Epithelial cell of proximal tubule (primary cell): Measurements from ENCODE around the gene NELL2. TPM values are rescaled to one million over a fixed set of nuclear protein-coding genes. Genes with fewer than 3 reads are reported as not detected.
"Not testable (repeated sequence)": the region's sequence is repeated elsewhere in the genome, so short reads cannot be mapped to it uniquely, and the experiment has no call there.

Experiments used
- DNase-seq: peaks from one replicate; pipeline ENCODE4 v3.0.0-alpha.2; 2011; ENCODE audit warnings: low read depth
- H3K4me3 ChIP-seq: 2 replicates; pipeline ENCODE4 v1.5.1; 2011; ENCODE audit warnings: low read depth, mild to moderate bottlenecking, low read length
- CTCF ChIP-seq: conservative IDR thresholded peaks from 2 replicates; pipeline ENCODE4 v1.5.1; 2012; ENCODE audit warnings: low read depth, mild to moderate bottlenecking, low read length
- total RNA-seq: library from RNA; depleted of rRNA; stranded (reverse); fragments of >200 nt; gene quantifications from 2 replicates; pipeline ENCODE4 v1.2.3, GENCODE V29; 2015

Gene NELL2
- total RNA-seq, 1 donor from 2014 or later: 0.46 TPM

- no peak overlapping the region for H3K4me3 ChIP-seq
- DNase-seq: no peak
- TF ChIP-seq CTCF: no peak
Observed at GRCh38 chr12:44708218-44708617, 167.9 kb downstream of the NELL2 start.

- no peak for DNase-seq
- H3K4me3 ChIP-seq: no peak overlapping the region
- no peak for TF ChIP-seq CTCF
Observed at GRCh38 chr12:44703182-44703910, 172.8 kb downstream of the NELL2 start.

- no peak overlapping the region for H3K4me3 ChIP-seq
- TF ChIP-seq CTCF: no peak
- no peak for DNase-seq
Observed at GRCh38 chr12:44697511-44697910, 178.6 kb downstream of the NELL2 start.

GRCh38 chr12:44696542-44696941, 179.6 kb downstream of the NELL2 start:
- no peak for TF ChIP-seq CTCF
- no peak for DNase-seq
- no peak overlapping the region for H3K4me3 ChIP-seq

GRCh38 chr12:44694017-44694416, 182.1 kb downstream of the NELL2 start:
- no peak overlapping the region for H3K4me3 ChIP-seq
- TF ChIP-seq CTCF: no peak
- no peak for DNase-seq

- no peak for DNase-seq
- peak; percentile 11 for TF ChIP-seq CTCF
- H3K4me3 ChIP-seq: no peak overlapping the region
Observed at GRCh38 chr12:44689587-44689986, 186.5 kb downstream of the NELL2 start.

GRCh38 chr12:44686821-44687432, 189.2 kb downstream of the NELL2 start:
- H3K4me3 ChIP-seq, DNase-seq: not testable (repeated sequence)
